ENCODE data around the gene FAM174A. TPM values are rescaled to one million over a fixed set of nuclear protein-coding genes. Genes with fewer than 3 reads are reported as not detected.

The FAM174A gene
- polyA plus RNA-seq, 3 donors = 5.3 to 11.1 (median 9.2) TPM

DNA sequence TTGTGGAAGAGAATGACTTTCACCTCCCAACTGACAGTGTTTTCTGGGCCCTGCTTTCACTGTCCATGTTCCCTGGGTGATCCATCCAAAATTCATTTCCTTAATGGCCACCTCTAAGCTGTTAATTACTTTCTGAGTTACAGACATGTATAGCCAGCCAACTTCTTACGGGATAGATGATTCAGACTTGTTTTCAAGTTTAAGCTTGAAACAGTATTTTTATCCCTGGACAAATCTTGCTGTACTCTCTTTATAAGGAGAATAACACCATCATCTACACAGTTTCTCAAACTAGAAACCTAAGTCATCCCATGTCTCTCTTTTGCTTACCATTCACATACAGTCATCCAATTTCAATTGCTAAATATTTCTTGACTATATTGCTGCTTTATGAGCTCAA, 6.9 kb downstream of the FAM174A start:
- Mint-ChIP-seq H3K9me3 (peaks cover 0 to 1% (median 0%) of the 10 kb centered on the region in 7 donors), H3K27me3 (ENCODE audit: low read depth in 3 of 3) (no peaks in the 10 kb centered on the region), H3K4me3 (no peak overlapping the region), H3K27ac (no peak overlapping the region), H3K36me3 (peaks cover 0 to 5% of the 10 kb centered on the region in 2 donors), H3K4me1 (peaks cover 2% of the 10 kb centered on the region)
- no peak overlapping the region for H2AFZ ChIP-seq (ENCODE audit: insufficient read depth, low read depth, low read length, poor library complexity, severe bottlenecking)
- H3K4me1 ChIP-seq (ENCODE audit: control insufficient read depth in 1 of 2, insufficient read depth in 2 of 2, low read length in 2 of 2) = peaks cover 0 to under 1% of the 10 kb centered on the region in 2 donors
- H3K79me2 ChIP-seq (ENCODE audit: insufficient read depth, low read length) = peaks cover 13% of the 10 kb centered on the region
- no peaks in the 10 kb centered on the region for H3K36me3 ChIP-seq (replicated peaks in 1 of 2; ENCODE audit: control insufficient read depth in 1 of 2, insufficient read depth in 2 of 2, low read length in 2 of 2)
- no peak overlapping the region for H3K27ac ChIP-seq (ENCODE audit: low read depth in 1 of 2, low read length in 2 of 2)
- H3K4me2 ChIP-seq (replicated peaks; ENCODE audit: extremely low read depth, low read length, poor library complexity, severe bottlenecking) = no peak overlapping the region
- H3K27me3 ChIP-seq (ENCODE audit: control insufficient read depth in 2 of 2, insufficient read depth in 2 of 2, low read length in 2 of 2) = no peaks in the 10 kb centered on the region
- TF ChIP-seq, protein P1, sequence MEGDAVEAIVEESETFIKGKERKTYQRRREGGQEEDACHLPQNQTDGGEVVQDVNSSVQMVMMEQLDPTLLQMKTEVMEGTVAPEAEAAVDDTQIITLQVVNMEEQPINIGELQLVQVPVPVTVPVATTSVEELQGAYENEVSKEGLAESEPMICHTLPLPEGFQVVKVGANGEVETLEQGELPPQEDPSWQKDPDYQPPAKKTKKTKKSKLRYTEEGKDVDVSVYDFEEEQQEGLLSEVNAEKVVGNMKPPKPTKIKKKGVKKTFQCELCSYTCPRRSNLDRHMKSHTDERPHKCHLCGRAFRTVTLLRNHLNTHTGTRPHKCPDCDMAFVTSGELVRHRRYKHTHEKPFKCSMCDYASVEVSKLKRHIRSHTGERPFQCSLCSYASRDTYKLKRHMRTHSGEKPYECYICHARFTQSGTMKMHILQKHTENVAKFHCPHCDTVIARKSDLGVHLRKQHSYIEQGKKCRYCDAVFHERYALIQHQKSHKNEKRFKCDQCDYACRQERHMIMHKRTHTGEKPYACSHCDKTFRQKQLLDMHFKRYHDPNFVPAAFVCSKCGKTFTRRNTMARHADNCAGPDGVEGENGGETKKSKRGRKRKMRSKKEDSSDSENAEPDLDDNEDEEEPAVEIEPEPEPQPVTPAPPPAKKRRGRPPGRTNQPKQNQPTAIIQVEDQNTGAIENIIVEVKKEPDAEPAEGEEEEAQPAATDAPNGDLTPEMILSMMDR (IDR thresholded peaks at IDR 0.05) = no peak
- WGBS (ENCODE audit: insufficient coverage) = no CpG with 5 or more reads among the region's 1 CpG
- H3K4me3 ChIP-seq (replicated peaks in 1 of 3; ENCODE audit: low read depth in 2 of 3, low read length in 3 of 3) = no peak overlapping the region
- H3K9me3 ChIP-seq (replicated peaks in 1 of 2; ENCODE audit: control insufficient read depth in 1 of 2, insufficient read depth in 1 of 2, low read length in 2 of 2) = no peaks in the 10 kb centered on the region
- peaks cover 7% of the 10 kb centered on the region for H4K20me1 ChIP-seq (ENCODE audit: insufficient read depth, low read length)
- no peak for DNase-seq
- intact Hi-C loops (cut with micrococcal nuclease) = no loop called here
- no peak overlapping the region for H3K9ac ChIP-seq (ENCODE audit: insufficient read depth, low read length, poor library complexity, severe bottlenecking)

DNA sequence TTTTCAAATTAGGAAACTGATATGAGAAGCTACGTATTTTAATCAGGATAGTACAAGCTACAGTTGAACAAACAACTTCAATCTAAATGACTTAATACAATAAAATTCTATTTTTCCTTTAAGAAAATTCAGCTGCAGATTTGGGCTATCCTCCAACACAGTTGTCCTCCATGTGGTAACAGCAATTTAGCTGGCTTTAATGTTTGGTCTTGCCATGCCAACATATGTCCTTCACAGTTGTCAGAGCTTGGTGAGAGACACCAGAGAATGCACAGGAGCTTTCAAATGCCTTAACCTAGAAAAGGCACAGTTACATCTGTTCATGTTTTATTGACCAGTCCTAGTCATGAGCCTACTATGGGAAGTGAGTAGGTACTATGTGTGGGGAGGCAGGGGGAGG, 10.8 kb downstream of the FAM174A start:
- no peak overlapping the region for H2AFZ ChIP-seq (ENCODE audit: insufficient read depth, low read depth, low read length, poor library complexity, severe bottlenecking)
- no peak overlapping the region for H3K27ac ChIP-seq (ENCODE audit: low read depth in 1 of 2, low read length in 2 of 2)
- Mint-ChIP-seq H3K27me3 (ENCODE audit: low read depth in 3 of 3) (no peaks in the 10 kb centered on the region), H3K9me3 (peaks cover 0 to 1% (median 0%) of the 10 kb centered on the region in 7 donors), H3K27ac (no peak overlapping the region), H3K4me3 (no peak overlapping the region), H3K36me3 (peaks cover 0 to 5% of the 10 kb centered on the region in 2 donors), H3K4me1 (peaks cover 6% of the 10 kb centered on the region)
- H3K9me3 ChIP-seq (replicated peaks in 1 of 2; ENCODE audit: control insufficient read depth in 1 of 2, insufficient read depth in 1 of 2, low read length in 2 of 2) = no peaks in the 10 kb centered on the region
- no peak overlapping the region for H3K4me3 ChIP-seq (replicated peaks in 1 of 3; ENCODE audit: low read depth in 2 of 3, low read length in 3 of 3)
- no peak for DNase-seq
- no peak overlapping the region for H3K4me2 ChIP-seq (replicated peaks; ENCODE audit: extremely low read depth, low read length, poor library complexity, severe bottlenecking)
- no peak overlapping the region for H3K9ac ChIP-seq (ENCODE audit: insufficient read depth, low read length, poor library complexity, severe bottlenecking)
- no peaks in the 10 kb centered on the region for H3K36me3 ChIP-seq (replicated peaks in 1 of 2; ENCODE audit: control insufficient read depth in 1 of 2, insufficient read depth in 2 of 2, low read length in 2 of 2)
- H4K20me1 ChIP-seq (ENCODE audit: insufficient read depth, low read length) = peaks cover 4% of the 10 kb centered on the region
- no peaks in the 10 kb centered on the region for H3K79me2 ChIP-seq (ENCODE audit: insufficient read depth, low read length)
- intact Hi-C loops (cut with micrococcal nuclease) = no loop called here
- TF ChIP-seq, protein P1 (IDR thresholded peaks at IDR 0.05) = no peak
- H3K4me1 ChIP-seq (ENCODE audit: control insufficient read depth in 1 of 2, insufficient read depth in 2 of 2, low read length in 2 of 2) = no peaks in the 10 kb centered on the region
- H3K27me3 ChIP-seq (ENCODE audit: control insufficient read depth in 2 of 2, insufficient read depth in 2 of 2, low read length in 2 of 2) = no peaks in the 10 kb centered on the region
- WGBS (ENCODE audit: insufficient coverage) = no CpG with 5 or more reads among the region's 1 CpG
